HCT116 (cell line): ENCODE measurements around the gene ZCWPW1. TPM values are rescaled to one million over a fixed set of nuclear protein-coding genes. Genes with fewer than 3 reads are reported as not detected.

Experiments used
- ATAC-seq: fragments of 200-7000 bp; cut with Tn5 transposase; 2 replicates; pipeline ENCODE4 v1.9.1; 2020; ENCODE audit warnings: mild to moderate bottlenecking, moderate library complexity
- BruUV-seq: library from RNA; stranded (reverse); fragments of 400-500 nt; replicated peaks from 2 replicates; lab custom pipeline; 2021; lab: Mats Ljungman, UMichigan
- CTCF ChIA-PET: fragments of 300-600 bp; sonication (Branson Sonifier 250); formaldehyde crosslinking; loops from one replicate; lab custom pipeline; 2021; ENCODE audit warnings: antibody characterized with exemption; lab: Charles Lee
- POLR2A ChIA-PET: fragments of 300-600, 350-600 bp; sonication (Branson Sonifier 250); formaldehyde crosslinking; loops from one replicate; lab custom pipeline; 2021; ENCODE audit warnings: antibody characterized with exemption; lab: Charles Lee
- RAD21 ChIA-PET, 2 experiments: fragments of 300-600 bp; sonication (Branson Sonifier 250); formaldehyde crosslinking; loops; one replicate each; lab custom pipeline; 2023; ENCODE audit warnings: low total read pairs in 2 of 2; ENCODE audit not compliant: uncharacterized antibody in 2 of 2, unreplicated experiment in 2 of 2, low non-redundant PET in 1 of 2; lab: Charles Lee
- DNase-seq: peaks from one replicate; pipeline ENCODE4 v3.0.0-alpha.2; 2010; ENCODE audit warnings: low read depth, low spot score
- H2AFZ ChIP-seq: fragments of 200-600 bp; shearing (Covaris generic), sonication (generic); 2 replicates; pipeline ENCODE4 v1.6.1; 2017; ENCODE audit warnings: low read depth, mixed run types, mixed read lengths, antibody characterized with exemption, low read length; ENCODE audit not compliant: poor library complexity, severe bottlenecking
- H3K27ac ChIP-seq: 2 replicates; pipeline ENCODE4 v1.5.1; 2012; ENCODE audit warnings: low read depth, low read length
- H3K27me3 ChIP-seq: fragments of 200-600 bp; sonication (generic); 2 replicates; pipeline ENCODE4 v1.6.1; 2016; ENCODE audit warnings: mixed run types, low read length, mixed read lengths; ENCODE audit not compliant: insufficient read depth
- H3K36me3 ChIP-seq, 2 experiments: fragments of 200-500 bp in 1 of 2; fragments of 200-600 bp in 1 of 2; sonication (Bioruptor generic) in 1 of 2; sonication (generic) in 1 of 2; 2 replicates each; pipeline versions ENCODE4 v1.5.1 to v1.6.1; 2014 to 2016; ENCODE audit warnings: low read length in 2 of 2, inconsistent platforms in 1 of 2, mixed read lengths in 1 of 2, mixed run types in 1 of 2; ENCODE audit not compliant: insufficient read depth in 2 of 2, control insufficient read depth in 1 of 2
- H3K4me1 ChIP-seq, 2 experiments: fragments of 200-600 bp in 1 of 2; sonication (generic) in 1 of 2; 2 replicates each; pipeline versions ENCODE4 v1.5.1 to v1.6.1; 2012 to 2017; ENCODE audit warnings: low read length in 2 of 2, inconsistent platforms in 1 of 2, mild to moderate bottlenecking in 1 of 2, mixed read lengths in 1 of 2, mixed run types in 1 of 2, moderate library complexity in 1 of 2; ENCODE audit not compliant: insufficient read depth in 2 of 2, control insufficient read depth in 1 of 2
- H3K4me2 ChIP-seq: fragments of 200-600 bp; sonication (generic); 2 replicates; pipeline ENCODE4 v1.6.1; 2017; ENCODE audit warnings: mixed run types, low read length, mixed read lengths
- H3K4me3 ChIP-seq, 2 experiments: fragments of 200-600 bp in 1 of 2; sonication (generic) in 1 of 2; replicated peaks in 1 of 2; 2 replicates each; pipeline ENCODE4 v1.5.1; 2011 to 2016; ENCODE audit warnings: low read length in 2 of 2, control low read depth in 1 of 2, low read depth in 1 of 2, mild to moderate bottlenecking in 1 of 2, mixed read lengths in 1 of 2, mixed run types in 1 of 2
- H3K79me2 ChIP-seq: fragments of 200-600 bp; sonication (generic); 2 replicates; pipeline ENCODE4 v1.6.1; 2017; ENCODE audit warnings: mild to moderate bottlenecking, mixed run types, low read length, moderate library complexity, mixed read lengths; ENCODE audit not compliant: insufficient read depth
- H3K9ac ChIP-seq: fragments of 200-600 bp; sonication (generic); 2 replicates; pipeline ENCODE4 v1.6.1; 2016; ENCODE audit warnings: low read length, mixed read lengths
- H3K9me2 ChIP-seq: fragments of 200-600 bp; sonication (generic), shearing (Covaris generic); 2 replicates; pipeline ENCODE4 v1.6.1; 2017; ENCODE audit warnings: mixed run types, mild to moderate bottlenecking, moderate library complexity; ENCODE audit not compliant: insufficient read depth
- H3K9me3 ChIP-seq, 2 experiments: fragments of 200-500 bp in 1 of 2; fragments of 200-600 bp in 1 of 2; sonication (Bioruptor generic) in 1 of 2; sonication (generic) in 1 of 2; 2 replicates each; pipeline ENCODE4 v1.6.1; 2014 to 2017; ENCODE audit warnings: low read length in 2 of 2, mixed read lengths in 2 of 2, inconsistent platforms in 1 of 2, low read depth in 1 of 2, mild to moderate bottlenecking in 1 of 2, mixed run types in 1 of 2, moderate library complexity in 1 of 2; ENCODE audit not compliant: control insufficient read depth in 1 of 2, insufficient read depth in 1 of 2
- H4K20me1 ChIP-seq: fragments of 200-600 bp; sonication (generic), shearing (Covaris generic); 2 replicates; pipeline ENCODE4 v1.6.1; 2017; ENCODE audit warnings: mixed run types, mild to moderate bottlenecking, moderate library complexity; ENCODE audit not compliant: insufficient read depth
- EZH2 ChIP-seq: fragments of 200-600 bp; sonication (generic); IDR thresholded peaks from 2 replicates; pipeline ENCODE4 v1.6.1; 2017; ENCODE audit warnings: antibody characterized with exemption, mixed run types
- SIN3A ChIP-seq: IDR thresholded peaks from 2 replicates; pipeline ENCODE4 v1.6.1; 2012; ENCODE audit warnings: low read depth
- SP1 ChIP-seq: IDR thresholded peaks from 2 replicates; pipeline ENCODE4 v1.6.1; 2012; ENCODE audit warnings: low read depth
- YY1 ChIP-seq: IDR thresholded peaks from 2 replicates; pipeline ENCODE4 v1.6.1; 2011; ENCODE audit warnings: low read length, low read depth, moderate library complexity, mild to moderate bottlenecking; ENCODE audit not compliant: insufficient replicate concordance; ENCODE audit errors: extremely low read depth
- ZNF274 ChIP-seq: fragments of 200-500 bp; sonication (Bioruptor generic); IDR thresholded peaks from 2 replicates; pipeline ENCODE4 v1.6.1; 2014; ENCODE audit warnings: mild to moderate bottlenecking, low read depth, low read length, inconsistent platforms
- intact Hi-C: fragments of 100-400 bp; cut with micrococcal nuclease; formaldehyde crosslinking; loops from 2 replicates; pipeline ENCODE4 v1.10.0; 2022
- total RNA-seq: library from RNA; stranded (reverse); gene quantifications from one replicate; pipeline ENCODE4 v1.2.1, GENCODE V29; 2021; ENCODE audit not compliant: unreplicated experiment
- TF ChIP-seq, protein P1 (sequence below): IDR thresholded peaks from 2 replicates; pipeline ENCODE4 v1.6.1; 2012
- TF ChIP-seq, protein P2 (sequence below): IDR thresholded peaks from 2 replicates; pipeline ENCODE4 v1.6.1; 2012; ENCODE audit warnings: low read depth
- TF ChIP-seq, protein P3 (sequence below): IDR thresholded peaks from 2 replicates; pipeline ENCODE4 v1.6.1; 2012
- TF ChIP-seq, protein P4 (sequence below), 3 experiments: fragments of 200-600 bp in 1 of 3; sonication (generic) in 1 of 3; IDR thresholded peaks in 2 of 3; conservative IDR thresholded peaks in 1 of 3; 2 replicates each; pipeline ENCODE4 v1.5.1; 2012 to 2017; ENCODE audit warnings: low read depth in 2 of 3, low read length in 2 of 3, antibody characterized with exemption in 1 of 3, borderline replicate concordance in 1 of 3, control low read depth in 1 of 3, mild to moderate bottlenecking in 1 of 3, mixed read lengths in 1 of 3, mixed run types in 1 of 3, moderate library complexity in 1 of 3; ENCODE audit not compliant: insufficient read depth in 1 of 3

The ZCWPW1 gene
- total RNA-seq, 1 experiment from 2014 or later = 1.5 TPM

DNA sequence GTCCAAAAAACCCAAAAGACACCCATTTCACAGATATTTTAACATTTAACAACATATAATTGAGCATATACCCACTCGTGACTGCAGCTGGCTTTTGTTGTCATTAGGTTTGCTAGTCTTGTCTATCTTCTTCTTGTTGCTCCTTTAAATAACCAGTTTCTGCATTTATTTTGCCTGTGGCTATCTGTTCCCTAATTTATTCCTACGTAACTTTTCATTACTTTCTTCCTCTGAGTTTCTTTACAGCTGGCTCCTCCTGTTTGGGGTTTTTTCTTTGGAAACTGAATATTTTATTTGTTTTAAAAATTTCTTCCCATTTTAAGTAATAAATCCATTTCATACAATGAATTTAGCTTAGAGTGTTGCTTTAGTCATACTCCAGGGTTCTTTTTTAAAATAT, 40.8 kb downstream of the ZCWPW1 start:
- no peak overlapping the region for H3K27ac ChIP-seq
- no peak for ATAC-seq
- intact Hi-C loops = no loop called here
- H3K9ac ChIP-seq = no peak overlapping the region
- no peak for TF ChIP-seq EZH2
- TF ChIP-seq, protein P1, sequence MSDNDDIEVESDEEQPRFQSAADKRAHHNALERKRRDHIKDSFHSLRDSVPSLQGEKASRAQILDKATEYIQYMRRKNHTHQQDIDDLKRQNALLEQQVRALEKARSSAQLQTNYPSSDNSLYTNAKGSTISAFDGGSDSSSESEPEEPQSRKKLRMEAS = no peak
- no peak for TF ChIP-seq YY1
- TF ChIP-seq, protein P2, sequence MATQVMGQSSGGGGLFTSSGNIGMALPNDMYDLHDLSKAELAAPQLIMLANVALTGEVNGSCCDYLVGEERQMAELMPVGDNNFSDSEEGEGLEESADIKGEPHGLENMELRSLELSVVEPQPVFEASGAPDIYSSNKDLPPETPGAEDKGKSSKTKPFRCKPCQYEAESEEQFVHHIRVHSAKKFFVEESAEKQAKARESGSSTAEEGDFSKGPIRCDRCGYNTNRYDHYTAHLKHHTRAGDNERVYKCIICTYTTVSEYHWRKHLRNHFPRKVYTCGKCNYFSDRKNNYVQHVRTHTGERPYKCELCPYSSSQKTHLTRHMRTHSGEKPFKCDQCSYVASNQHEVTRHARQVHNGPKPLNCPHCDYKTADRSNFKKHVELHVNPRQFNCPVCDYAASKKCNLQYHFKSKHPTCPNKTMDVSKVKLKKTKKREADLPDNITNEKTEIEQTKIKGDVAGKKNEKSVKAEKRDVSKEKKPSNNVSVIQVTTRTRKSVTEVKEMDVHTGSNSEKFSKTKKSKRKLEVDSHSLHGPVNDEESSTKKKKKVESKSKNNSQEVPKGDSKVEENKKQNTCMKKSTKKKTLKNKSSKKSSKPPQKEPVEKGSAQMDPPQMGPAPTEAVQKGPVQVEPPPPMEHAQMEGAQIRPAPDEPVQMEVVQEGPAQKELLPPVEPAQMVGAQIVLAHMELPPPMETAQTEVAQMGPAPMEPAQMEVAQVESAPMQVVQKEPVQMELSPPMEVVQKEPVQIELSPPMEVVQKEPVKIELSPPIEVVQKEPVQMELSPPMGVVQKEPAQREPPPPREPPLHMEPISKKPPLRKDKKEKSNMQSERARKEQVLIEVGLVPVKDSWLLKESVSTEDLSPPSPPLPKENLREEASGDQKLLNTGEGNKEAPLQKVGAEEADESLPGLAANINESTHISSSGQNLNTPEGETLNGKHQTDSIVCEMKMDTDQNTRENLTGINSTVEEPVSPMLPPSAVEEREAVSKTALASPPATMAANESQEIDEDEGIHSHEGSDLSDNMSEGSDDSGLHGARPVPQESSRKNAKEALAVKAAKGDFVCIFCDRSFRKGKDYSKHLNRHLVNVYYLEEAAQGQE = no peak
- TF ChIP-seq SIN3A = no peak
- no peak overlapping the region for H3K4me2 ChIP-seq
- no peaks in the 10 kb centered on the region for H3K36me3 ChIP-seq
- ChIA-PET POLR2A (no interaction called here), RAD21 (no interaction called here), CTCF (interaction anchor here (1.1 kb wide), 1 partner anchor 201 kb away, joined by 3 read pairs; no protein-coding TSS in a partner anchor)
- H3K4me3 ChIP-seq = no peak overlapping the region
- no peaks in the 10 kb centered on the region for H4K20me1 ChIP-seq
- no peaks in the 10 kb centered on the region for H3K27me3 ChIP-seq
- H2AFZ ChIP-seq = no peak overlapping the region
- no peaks in the 10 kb centered on the region for H3K79me2 ChIP-seq
- no peaks in the 10 kb centered on the region for H3K4me1 ChIP-seq
- no peaks in the 10 kb centered on the region for H3K9me3 ChIP-seq
- no peak for DNase-seq
- no peaks in the 10 kb centered on the region for H3K9me2 ChIP-seq
- no TSS peak for BruUV-seq

DNA sequence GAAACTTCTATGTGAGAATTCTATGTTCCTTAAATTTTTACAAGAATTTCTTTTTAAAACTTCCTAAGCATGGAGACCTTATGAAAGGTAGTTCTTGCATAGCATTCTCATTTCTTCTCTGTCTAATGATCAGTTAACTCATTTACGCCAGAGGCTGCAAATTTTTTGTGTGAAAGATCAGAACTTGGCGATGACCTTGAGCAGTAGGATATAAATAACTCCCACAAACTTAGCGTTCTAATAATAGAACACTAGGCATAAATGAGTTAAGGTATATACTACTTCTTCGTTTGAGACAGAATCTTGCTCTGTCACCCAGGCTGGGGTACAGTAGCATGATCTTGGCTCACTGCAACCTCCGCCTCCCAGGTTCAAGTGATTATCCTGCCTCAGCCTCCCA, 41.6 kb downstream of the ZCWPW1 start:
- H2AFZ ChIP-seq = no peak overlapping the region
- no peaks in the 10 kb centered on the region for H3K4me1 ChIP-seq
- H3K9me2 ChIP-seq = no peaks in the 10 kb centered on the region
- no peaks in the 10 kb centered on the region for H3K36me3 ChIP-seq
- ChIA-PET CTCF (interaction anchor here (1.1 kb wide), 1 partner anchor 202 kb away, joined by 3 read pairs; no protein-coding TSS in a partner anchor), POLR2A (no interaction called here), RAD21 (no interaction called here)
- no peaks in the 10 kb centered on the region for H3K27me3 ChIP-seq
- intact Hi-C loops = no loop called here
- no peak overlapping the region for H3K4me3 ChIP-seq
- no peaks in the 10 kb centered on the region for H4K20me1 ChIP-seq
- H3K9ac ChIP-seq = no peak overlapping the region
- no peaks in the 10 kb centered on the region for H3K79me2 ChIP-seq
- H3K4me2 ChIP-seq = no peak overlapping the region
- DNase-seq = no peak
- no peak overlapping the region for H3K27ac ChIP-seq
- H3K9me3 ChIP-seq = no peaks in the 10 kb centered on the region
- ATAC-seq = no peak
- no TSS peak for BruUV-seq
- TF ChIP-seq, protein P3, sequence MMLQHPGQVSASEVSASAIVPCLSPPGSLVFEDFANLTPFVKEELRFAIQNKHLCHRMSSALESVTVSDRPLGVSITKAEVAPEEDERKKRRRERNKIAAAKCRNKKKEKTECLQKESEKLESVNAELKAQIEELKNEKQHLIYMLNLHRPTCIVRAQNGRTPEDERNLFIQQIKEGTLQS = no peak
- no peak for TF ChIP-seq ZNF274
- TF ChIP-seq, protein P4, sequence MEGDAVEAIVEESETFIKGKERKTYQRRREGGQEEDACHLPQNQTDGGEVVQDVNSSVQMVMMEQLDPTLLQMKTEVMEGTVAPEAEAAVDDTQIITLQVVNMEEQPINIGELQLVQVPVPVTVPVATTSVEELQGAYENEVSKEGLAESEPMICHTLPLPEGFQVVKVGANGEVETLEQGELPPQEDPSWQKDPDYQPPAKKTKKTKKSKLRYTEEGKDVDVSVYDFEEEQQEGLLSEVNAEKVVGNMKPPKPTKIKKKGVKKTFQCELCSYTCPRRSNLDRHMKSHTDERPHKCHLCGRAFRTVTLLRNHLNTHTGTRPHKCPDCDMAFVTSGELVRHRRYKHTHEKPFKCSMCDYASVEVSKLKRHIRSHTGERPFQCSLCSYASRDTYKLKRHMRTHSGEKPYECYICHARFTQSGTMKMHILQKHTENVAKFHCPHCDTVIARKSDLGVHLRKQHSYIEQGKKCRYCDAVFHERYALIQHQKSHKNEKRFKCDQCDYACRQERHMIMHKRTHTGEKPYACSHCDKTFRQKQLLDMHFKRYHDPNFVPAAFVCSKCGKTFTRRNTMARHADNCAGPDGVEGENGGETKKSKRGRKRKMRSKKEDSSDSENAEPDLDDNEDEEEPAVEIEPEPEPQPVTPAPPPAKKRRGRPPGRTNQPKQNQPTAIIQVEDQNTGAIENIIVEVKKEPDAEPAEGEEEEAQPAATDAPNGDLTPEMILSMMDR (IDR thresholded peaks at IDR 0.05 in 2 of 3, conservative IDR thresholded peaks at IDR 0.05 in 1 of 3; ENCODE audit: borderline replicate concordance in 1 of 3, insufficient read depth in 1 of 3, low read depth in 2 of 3, low read length in 2 of 3) = no peak
- TF ChIP-seq SP1 = no peak
- TF ChIP-seq, protein P2 = no peak
- no peak for TF ChIP-seq YY1
